GM12891 (cell line): ENCODE results near the gene HTR7.

Experiments used
- PAX5 ChIP-seq: IDR thresholded peaks from 2 replicates; pipeline ENCODE4 v1.6.1; 2011; ENCODE audit warnings: low read length, moderate library complexity, mild to moderate bottlenecking; ENCODE audit not compliant: insufficient read depth, severe bottlenecking
- POLR2A ChIP-seq: IDR thresholded peaks from 2 replicates; pipeline ENCODE4 v1.6.1; 2011; ENCODE audit warnings: low read depth, low read length, control low read depth
- POLR2AphosphoS5 ChIP-seq: IDR thresholded peaks from 2 replicates; pipeline ENCODE4 v1.6.1; 2011; ENCODE audit warnings: low read depth, low read length, control low read depth
- POU2F2 ChIP-seq: IDR thresholded peaks from 2 replicates; pipeline ENCODE4 v1.6.1; 2011; ENCODE audit warnings: low read depth, mild to moderate bottlenecking, control low read depth, low read length, moderate library complexity
- SPI1 ChIP-seq: IDR thresholded peaks from 2 replicates; pipeline ENCODE4 v1.6.1; 2011; ENCODE audit warnings: low read depth, low read length, control low read depth

DNA sequence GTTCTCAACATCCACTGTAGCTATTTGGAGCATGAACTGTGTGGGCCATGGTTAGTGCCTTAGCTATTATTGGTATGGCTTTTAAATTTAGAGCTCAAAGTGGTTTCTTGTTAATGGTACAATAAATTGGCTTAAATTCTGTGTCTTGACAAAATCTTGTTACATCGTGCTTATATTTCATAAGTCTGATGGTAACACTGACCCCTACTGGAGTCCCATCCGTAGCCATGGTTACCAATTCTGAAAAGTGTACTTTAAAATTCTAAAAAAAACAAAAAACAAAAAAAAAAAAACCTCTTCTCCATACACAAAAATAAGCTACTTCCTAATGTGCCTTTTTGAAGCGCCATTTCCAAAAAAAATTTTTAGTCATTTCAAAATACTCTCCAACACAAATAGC, 7.6 kb upstream of the HTR7 start:
- no peak for TF ChIP-seq POLR2A
- no peak for TF ChIP-seq POLR2AphosphoS5
- TF ChIP-seq PAX5: no peak
- no peak for TF ChIP-seq POU2F2
- no peak for TF ChIP-seq SPI1
